ENCODE data around the gene GCN1.
A peak's percentile ranks its signal among the peaks of the same experiment; 100 is the strongest.

The GCN1 gene

GRCh38 chr12:120229071-120229486 lies 34.6 kb upstream of the GCN1 start:
- no peak for DNase-seq (ENCODE audit: low read depth in 3 of 3)

GRCh38 chr12:120228291-120229070 lies 34.0 kb upstream of the GCN1 start:
- DNase-seq (ENCODE audit: low read depth in 3 of 3): peak; percentile 74 to 84 (median 83)

- DNase-seq (ENCODE audit: low read depth in 3 of 3): no peak
Observed at GRCh38 chr12:120228041-120228290, 33.5 kb upstream of the GCN1 start.

GRCh38 chr12:120227233-120228040 lies 32.9 kb upstream of the GCN1 start:
- no peak for DNase-seq (ENCODE audit: low read depth in 3 of 3)

- no peak for DNase-seq (ENCODE audit: low read depth in 3 of 3)
Observed at GRCh38 chr12:120225852-120226640, 31.5 kb upstream of the GCN1 start.

GRCh38 chr12:120225200-120225558 lies 30.7 kb upstream of the GCN1 start:
- no peak for DNase-seq (ENCODE audit: low read depth in 3 of 3)

- DNase-seq (ENCODE audit: low read depth in 3 of 3): no peak
Observed at GRCh38 chr12:120224304-120225199, 30.0 kb upstream of the GCN1 start.

- no peak for DNase-seq (ENCODE audit: low read depth in 3 of 3)
Observed at GRCh38 chr12:120223458-120224303, 29.2 kb upstream of the GCN1 start.

GRCh38 chr12:120222288-120222832 lies 27.8 kb upstream of the GCN1 start:
- no peak for DNase-seq (ENCODE audit: low read depth in 3 of 3)

GRCh38 chr12:120221576-120221900 lies 27.0 kb upstream of the GCN1 start:
- no peak for DNase-seq (ENCODE audit: low read depth in 3 of 3)

- no peak for DNase-seq (ENCODE audit: low read depth in 3 of 3)
Observed at GRCh38 chr12:120220838-120221575, 26.5 kb upstream of the GCN1 start.

- DNase-seq (ENCODE audit: low read depth in 3 of 3): no peak
Observed at GRCh38 chr12:120218680-120219606, 24.4 kb upstream of the GCN1 start.

- no peak for DNase-seq (ENCODE audit: low read depth in 3 of 3)
Observed at GRCh38 chr12:120216742-120217605, 22.5 kb upstream of the GCN1 start.

GRCh38 chr12:120215766-120216735 lies 21.5 kb upstream of the GCN1 start:
- no peak for DNase-seq (ENCODE audit: low read depth in 3 of 3)

GRCh38 chr12:120215357-120215735 lies 20.8 kb upstream of the GCN1 start:
- no peak for DNase-seq (ENCODE audit: low read depth in 3 of 3)

GRCh38 chr12:120214626-120215356 lies 20.3 kb upstream of the GCN1 start:
- DNase-seq (ENCODE audit: low read depth in 3 of 3): no peak
